COR-L47 (cell line): ENCODE data around the gene S1PR5.

ENCODE experiments used
- DNase-seq: peaks from one replicate; lab custom pipeline; 2025; lab: John Stamatoyannopoulos, UW

The S1PR5 gene

GRCh38 chr19:10467104-10467706 is 50.0 kb downstream of the S1PR5 start:
- DNase-seq: no peak

GRCh38 chr19:10464456-10464855 is 52.8 kb downstream of the S1PR5 start:
- DNase-seq: no peak
